OCI-LY1 (cell line): ENCODE results near the gene MTHFD1L.

Experiments used
- H2AFZ ChIP-seq: fragments of 200-600 bp; sonication (generic), shearing (Covaris generic); 2 replicates; pipeline ENCODE4 v1.6.0; 2014; ENCODE audit warnings: antibody characterized with exemption, mild to moderate bottlenecking, low read length
- H3F3A ChIP-seq: fragments of 200-600 bp; sonication (generic), shearing (Covaris generic); 2 replicates; pipeline ENCODE4 v1.6.0; 2014; ENCODE audit warnings: mild to moderate bottlenecking, antibody characterized with exemption, low read length, moderate library complexity; ENCODE audit not compliant: insufficient read depth
- H3K27ac ChIP-seq: fragments of 200-600 bp; sonication (generic); 2 replicates; pipeline ENCODE4 v1.5.1; 2014; ENCODE audit warnings: low read length, mixed run types, mild to moderate bottlenecking, low read depth; ENCODE audit not compliant: poor library complexity, severe bottlenecking
- H3K27me3 ChIP-seq: fragments of 200-600 bp; sonication (generic); 2 replicates; pipeline ENCODE4 v1.6.0; 2014; ENCODE audit warnings: antibody characterized with exemption, mild to moderate bottlenecking, low read length, moderate library complexity; ENCODE audit not compliant: insufficient read depth
- H3K36me3 ChIP-seq: fragments of 200-600 bp; sonication (generic); 2 replicates; pipeline ENCODE4 v1.6.1; 2014; ENCODE audit warnings: mild to moderate bottlenecking, antibody characterized with exemption, low read length, moderate library complexity, mixed read lengths; ENCODE audit not compliant: insufficient read depth
- H3K4me1 ChIP-seq: fragments of 200-600 bp; sonication (generic); 2 replicates; pipeline ENCODE4 v1.5.1; 2014; ENCODE audit warnings: mild to moderate bottlenecking, low read length, moderate library complexity; ENCODE audit not compliant: insufficient read depth, severe bottlenecking
- H3K4me2 ChIP-seq: fragments of 200-600 bp; sonication (generic), shearing (Covaris generic); 2 replicates; pipeline ENCODE4 v1.6.1; 2014; ENCODE audit warnings: low read length
- H3K4me3 ChIP-seq: fragments of 200-600 bp; sonication (generic); 2 replicates; pipeline ENCODE4 v1.5.1; 2014; ENCODE audit warnings: low read length, low read depth, mild to moderate bottlenecking, mixed read lengths; ENCODE audit not compliant: poor library complexity, severe bottlenecking
- H3K79me2 ChIP-seq: fragments of 200-600 bp; shearing (Covaris generic); 2 replicates; pipeline ENCODE4 v1.6.1; 2016; ENCODE audit warnings: mixed run types, low read length, mixed read lengths; ENCODE audit not compliant: insufficient read depth
- H3K9ac ChIP-seq: fragments of 200-600 bp; sonication (generic), shearing (Covaris generic); 2 replicates; pipeline ENCODE4 v1.6.1; 2014; ENCODE audit warnings: mild to moderate bottlenecking, low read length, mixed read lengths
- H3K9me2 ChIP-seq: fragments of 200-600 bp; sonication (generic), shearing (Covaris generic); 2 replicates; pipeline ENCODE4 v1.6.1; 2014; ENCODE audit warnings: low read depth, mild to moderate bottlenecking, low read length, mixed read lengths
- H3K9me3 ChIP-seq: fragments of 200-600 bp; shearing (Covaris generic); 2 replicates; pipeline ENCODE4 v1.6.1; 2014; ENCODE audit warnings: low read length, mixed read lengths
- H4K20me1 ChIP-seq: fragments of 200-600 bp; sonication (generic), shearing (Covaris generic); 2 replicates; pipeline ENCODE4 v1.6.0; 2016; ENCODE audit warnings: mild to moderate bottlenecking, low read length; ENCODE audit not compliant: insufficient read depth
- CTCF ChIP-seq: fragments of 200-600 bp; sonication (generic), shearing (Covaris generic); IDR thresholded peaks from 2 replicates; pipeline ENCODE4 v1.5.1; 2017; ENCODE audit warnings: mild to moderate bottlenecking, antibody characterized with exemption, low read length, moderate library complexity, mixed read lengths
- EZH2 ChIP-seq: fragments of 200-600 bp; sonication (generic), shearing (Covaris generic); IDR thresholded peaks from 2 replicates; pipeline ENCODE4 v1.8.0; 2017; ENCODE audit warnings: borderline replicate concordance, mixed run types, mild to moderate bottlenecking, antibody characterized with exemption, low read length, moderate library complexity, mixed read lengths

Gene MTHFD1L

GRCh38 chr6:150928882-150929281 is 63.4 kb downstream of the MTHFD1L start:
- Histone ChIP-seq H3K9ac (no peak overlapping the region), H3K36me3 (peaks cover 36% of the 10 kb centered on the region), H3K79me2 (no peaks in the 10 kb centered on the region), H3K27me3 (no peaks in the 10 kb centered on the region), H3K9me2 (no peaks in the 10 kb centered on the region), H4K20me1 (no peaks in the 10 kb centered on the region), H3F3A (no peaks in the 10 kb centered on the region), H2AFZ (no peak overlapping the region), H3K4me2 (no peak overlapping the region), H3K9me3 (no peaks in the 10 kb centered on the region), H3K4me3 (no peak overlapping the region), H3K4me1 (no peaks in the 10 kb centered on the region), H3K27ac (no peak overlapping the region)
- TF ChIP-seq CTCF (peak; percentile 47), EZH2 (no peak)

- Histone ChIP-seq H3K9ac (no peak overlapping the region), H3K27me3 (no peaks in the 10 kb centered on the region), H3K4me3 (no peak overlapping the region), H3K9me3 (no peaks in the 10 kb centered on the region), H2AFZ (no peak overlapping the region), H3K9me2 (no peaks in the 10 kb centered on the region), H3K27ac (no peak overlapping the region), H3K4me2 (no peak overlapping the region), H3K79me2 (no peaks in the 10 kb centered on the region), H4K20me1 (no peaks in the 10 kb centered on the region), H3K36me3 (peaks cover 41% of the 10 kb centered on the region), H3F3A (no peaks in the 10 kb centered on the region), H3K4me1 (no peaks in the 10 kb centered on the region)
- TF ChIP-seq EZH2 (no peak), CTCF (no peak)
Observed at GRCh38 chr6:150929416-150929815, 63.9 kb downstream of the MTHFD1L start.

- Histone ChIP-seq H3K4me1 (no peaks in the 10 kb centered on the region), H3F3A (no peaks in the 10 kb centered on the region), H3K36me3 (peaks cover 43% of the 10 kb centered on the region), H3K4me3 (no peak overlapping the region), H3K9ac (no peak overlapping the region), H3K27me3 (no peaks in the 10 kb centered on the region), H3K27ac (no peak overlapping the region), H2AFZ (no peak overlapping the region), H3K9me2 (no peaks in the 10 kb centered on the region), H4K20me1 (no peaks in the 10 kb centered on the region), H3K79me2 (no peaks in the 10 kb centered on the region), H3K4me2 (no peak overlapping the region), H3K9me3 (no peaks in the 10 kb centered on the region)
- TF ChIP-seq EZH2 (no peak), CTCF (no peak)
Observed at GRCh38 chr6:150930841-150931240, 65.3 kb downstream of the MTHFD1L start.
